Myocyte (in vitro differentiated cells): ENCODE data around the gene TEFM. TPM values are rescaled to one million over a fixed set of nuclear protein-coding genes. Genes with fewer than 3 reads are reported as not detected.
"Not testable (repeated sequence)": the region's sequence is repeated elsewhere in the genome, so short reads cannot be mapped to it uniquely, and the experiment has no call there.

Source experiments
- DNase-seq: peaks from one replicate; pipeline ENCODE4 v3.0.0-alpha.2; 2012; ENCODE audit warnings: low read depth
- total RNA-seq: library from RNA; depleted of rRNA; stranded (reverse); fragments of >200 nt; gene quantifications from 2 replicates; pipeline ENCODE4 v1.2.3, GENCODE V29; 2014

Gene TEFM
- total RNA-seq, 1 donor from 2014 or later, result 10.8 TPM

GRCh38 chr17:30921544-30922196, 15.6 kb upstream of the TEFM start, which contains the start of gene ADAP2:
Gene ADAP2, plus strand, starts transcription at chr17:30921945. Its CDS starts 70 bp downstream, at chr17:30922015.
- DNase-seq, result no peak

- DNase-seq, result no peak
These were observed 14.9 kb upstream of the TEFM start for GRCh38 chr17:30920683-30921543.

- DNase-seq, result no peak
These were observed 14.2 kb upstream of the TEFM start for GRCh38 chr17:30920282-30920681.

GRCh38 chr17:30917050-30917449, 11.0 kb upstream of the TEFM start:
- DNase-seq, result no peak

- no peak for DNase-seq
These were observed 10.0 kb upstream of the TEFM start for GRCh38 chr17:30915833-30916611.

GRCh38 chr17:30913955-30914354, 7.9 kb upstream of the TEFM start:
- no peak for DNase-seq

GRCh38 chr17:30910151-30910550, 4.1 kb upstream of the TEFM start:
- not testable (repeated sequence) for DNase-seq

GRCh38 chr17:30908717-30909420, 2.8 kb upstream of the TEFM start:
- DNase-seq, result no peak

GRCh38 chr17:30905742-30906100, 317 bp downstream of the TEFM start:
- peak; percentile 41 for DNase-seq

- no peak for DNase-seq
These were observed 8.7 kb downstream of the TEFM start for GRCh38 chr17:30897311-30897710.

GRCh38 chr17:30894236-30894635, 11.8 kb downstream of the TEFM start:
- no peak for DNase-seq

GRCh38 chr17:30886187-30886586, 19.9 kb downstream of the TEFM start:
- no peak for DNase-seq

- DNase-seq, result no peak
These were observed 37.0 kb downstream of the TEFM start for GRCh38 chr17:30869005-30869404.

- no peak for DNase-seq
These were observed 41.4 kb downstream of the TEFM start for GRCh38 chr17:30864636-30865035.

GRCh38 chr17:30858556-30859250, 47.3 kb downstream of the TEFM start:
- peak; percentile 32 for DNase-seq

- no peak for DNase-seq
These were observed 51.9 kb downstream of the TEFM start for GRCh38 chr17:30854146-30854545.
